Upper lobe of right lung (tissue), 1 donor: ENCODE results near the gene TMEM161B. TPM values are rescaled to one million over a fixed set of nuclear protein-coding genes. Genes with fewer than 3 reads are reported as not detected.

Source experiments
- ATAC-seq: fragments of 200-7000 bp; cut with Tn5 transposase; one replicate; pipeline ENCODE4 v1.9.1; 2020; ENCODE audit warnings: mild to moderate bottlenecking, moderate library complexity
- DNase-seq: peaks from one replicate; pipeline ENCODE4 v3.0.0-alpha.2; 2020
- H3K27ac ChIP-seq: fragments of 200-600 bp; one replicate; pipeline ENCODE4 v1.8.0; 2022
- H3K27me3 ChIP-seq: fragments of 200-600 bp; one replicate; pipeline ENCODE4 v1.8.0; 2022; ENCODE audit warnings: mild to moderate bottlenecking
- H3K36me3 ChIP-seq: fragments of 200-600 bp; one replicate; pipeline ENCODE4 v1.8.0; 2022
- H3K4me1 ChIP-seq: fragments of 200-600 bp; one replicate; pipeline ENCODE4 v1.8.0; 2022
- H3K4me3 ChIP-seq: fragments of 200-600 bp; one replicate; pipeline ENCODE4 v1.8.0; 2022; ENCODE audit warnings: mild to moderate bottlenecking
- H3K9me3 ChIP-seq: fragments of 200-600 bp; one replicate; pipeline ENCODE4 v1.8.0; 2022
- intact Hi-C: fragments of 100-400 bp; cut with DNase I; formaldehyde crosslinking; loops from one replicate; pipeline ENCODE4 v1.11.0; 2022
- total RNA-seq: library from RNA; stranded (reverse); fragmentation: NEBNext Ultra II Directional; extraction: Animal tissue kit (Norgen Biotek cat#: 25700); gene quantifications from one replicate; pipeline ENCODE4 v1.2.1, GENCODE V29; 2021
- TF ChIP-seq, protein P1 (sequence below): fragments of 200-600 bp; IDR thresholded peaks from one replicate; pipeline ENCODE4 v1.8.0; 2022; ENCODE audit warnings: antibody characterized with exemption
- donor health status: DM: no; HTN: yes; CAD: no; lungs with severe emphysema.

Gene TMEM161B
- total RNA-seq, 1 donor from 2014 or later, result 23.5 TPM

- intact Hi-C loops, result no loop called here
- ATAC-seq (no peak), DNase-seq (no peak)
- Histone ChIP-seq H3K4me3 (no peak overlapping the region), H3K27me3 (no peaks in the 10 kb centered on the region), H3K4me1 (no peaks in the 10 kb centered on the region), H3K9me3 (no peaks in the 10 kb centered on the region), H3K27ac (no peak overlapping the region), H3K36me3 (peaks cover 17% of the 10 kb centered on the region)
- TF ChIP-seq, protein P1, sequence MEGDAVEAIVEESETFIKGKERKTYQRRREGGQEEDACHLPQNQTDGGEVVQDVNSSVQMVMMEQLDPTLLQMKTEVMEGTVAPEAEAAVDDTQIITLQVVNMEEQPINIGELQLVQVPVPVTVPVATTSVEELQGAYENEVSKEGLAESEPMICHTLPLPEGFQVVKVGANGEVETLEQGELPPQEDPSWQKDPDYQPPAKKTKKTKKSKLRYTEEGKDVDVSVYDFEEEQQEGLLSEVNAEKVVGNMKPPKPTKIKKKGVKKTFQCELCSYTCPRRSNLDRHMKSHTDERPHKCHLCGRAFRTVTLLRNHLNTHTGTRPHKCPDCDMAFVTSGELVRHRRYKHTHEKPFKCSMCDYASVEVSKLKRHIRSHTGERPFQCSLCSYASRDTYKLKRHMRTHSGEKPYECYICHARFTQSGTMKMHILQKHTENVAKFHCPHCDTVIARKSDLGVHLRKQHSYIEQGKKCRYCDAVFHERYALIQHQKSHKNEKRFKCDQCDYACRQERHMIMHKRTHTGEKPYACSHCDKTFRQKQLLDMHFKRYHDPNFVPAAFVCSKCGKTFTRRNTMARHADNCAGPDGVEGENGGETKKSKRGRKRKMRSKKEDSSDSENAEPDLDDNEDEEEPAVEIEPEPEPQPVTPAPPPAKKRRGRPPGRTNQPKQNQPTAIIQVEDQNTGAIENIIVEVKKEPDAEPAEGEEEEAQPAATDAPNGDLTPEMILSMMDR, result no peak
Observed at GRCh38 chr5:88238732-88239131, 29.9 kb downstream of the TMEM161B start.

- no peak for DNase-seq
- Histone ChIP-seq H3K27me3 (no peaks in the 10 kb centered on the region), H3K4me3 (no peak overlapping the region), H3K27ac (no peak overlapping the region), H3K4me1 (no peaks in the 10 kb centered on the region), H3K36me3 (peaks cover 17% of the 10 kb centered on the region), H3K9me3 (no peaks in the 10 kb centered on the region)
- ATAC-seq, result no peak
- intact Hi-C loops, result no loop called here
- TF ChIP-seq, protein P1, result no peak
Observed at GRCh38 chr5:88236866-88237642, 31.6 kb downstream of the TMEM161B start.

GRCh38 chr5:88235828-88236227 lies 32.8 kb downstream of the TMEM161B start:
- H3K4me1 ChIP-seq, result no peaks in the 10 kb centered on the region
- TF ChIP-seq, protein P1, result no peak
- DNase-seq (no peak), ATAC-seq (no peak)
- intact Hi-C loops, result no loop called here
- H3K27ac ChIP-seq, result no peak overlapping the region
- H3K4me3 ChIP-seq, result no peak overlapping the region
- H3K36me3 ChIP-seq, result peaks cover 17% of the 10 kb centered on the region
- no peaks in the 10 kb centered on the region for H3K9me3 ChIP-seq
- no peaks in the 10 kb centered on the region for H3K27me3 ChIP-seq

GRCh38 chr5:88235346-88235745 lies 33.3 kb downstream of the TMEM161B start:
- H3K4me1 ChIP-seq, result no peaks in the 10 kb centered on the region
- no peak for ATAC-seq
- H3K9me3 ChIP-seq, result no peaks in the 10 kb centered on the region
- H3K27me3 ChIP-seq, result no peaks in the 10 kb centered on the region
- DNase-seq, result no peak
- no peak overlapping the region for H3K27ac ChIP-seq
- TF ChIP-seq, protein P1, result no peak
- peaks cover 17% of the 10 kb centered on the region for H3K36me3 ChIP-seq
- H3K4me3 ChIP-seq, result no peak overlapping the region
- intact Hi-C loops, result no loop called here

DNA sequence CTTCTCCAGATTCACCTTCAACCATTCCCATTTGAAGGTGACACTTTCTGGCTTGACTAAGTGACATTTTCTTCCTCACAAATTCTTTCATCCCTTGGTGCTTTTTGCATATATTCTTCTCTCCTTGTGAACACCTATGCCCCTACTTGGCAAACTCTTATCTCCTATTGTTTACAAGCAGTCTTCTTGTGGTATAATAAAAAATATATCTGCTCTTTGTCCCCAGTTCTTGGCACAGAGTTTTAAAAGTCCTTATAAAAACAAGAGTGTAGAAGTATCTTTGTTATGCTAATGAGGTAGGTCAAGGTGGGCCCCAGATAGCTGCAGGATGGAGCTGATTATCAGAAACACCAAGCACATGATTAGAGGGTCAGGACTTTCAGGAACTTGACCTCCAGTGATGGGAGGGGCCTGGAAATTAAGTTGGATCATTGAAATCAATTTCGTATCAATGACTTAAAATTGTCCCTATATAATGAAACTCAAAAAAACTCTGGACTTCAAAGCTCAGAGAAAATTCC lies 38.0 kb downstream of the TMEM161B start:
- Histone ChIP-seq H3K36me3 (peaks cover 22% of the 10 kb centered on the region), H3K4me3 (no peak overlapping the region), H3K4me1 (no peaks in the 10 kb centered on the region), H3K27me3 (no peaks in the 10 kb centered on the region), H3K9me3 (no peaks in the 10 kb centered on the region), H3K27ac (no peak overlapping the region)
- intact Hi-C loops, result no loop called here
- DNase-seq (no peak), ATAC-seq (no peak)
- TF ChIP-seq, protein P1, result no peak
